Nephron progenitor cell (in vitro differentiated cells): ENCODE results near the gene SOAT2.

ENCODE experiments used
- DNase-seq: peaks from one replicate; pipeline ENCODE4 v3.0.0; 2021
- H3K27ac Mint-ChIP-seq: 2 replicates; pipeline ENCODE4 v1.8.0; 2021; ENCODE audit warnings: mild to moderate bottlenecking, moderate library complexity, mixed read lengths
- H3K27me3 Mint-ChIP-seq: 2 replicates; pipeline ENCODE4 v1.8.0; 2021; ENCODE audit warnings: mild to moderate bottlenecking, low read depth, mixed read lengths; ENCODE audit not compliant: poor library complexity
- H3K36me3 Mint-ChIP-seq: 2 replicates; pipeline ENCODE4 v1.8.0; 2021; ENCODE audit warnings: low read depth, mixed read lengths
- H3K4me1 Mint-ChIP-seq: 2 replicates; pipeline ENCODE4 v1.8.0; 2021; ENCODE audit warnings: mixed read lengths
- H3K4me3 Mint-ChIP-seq: 2 replicates; pipeline ENCODE4 v1.8.0; 2021; ENCODE audit warnings: mild to moderate bottlenecking, moderate library complexity, mixed read lengths
- H3K9me3 Mint-ChIP-seq: 2 replicates; pipeline ENCODE4 v1.8.0; 2021; ENCODE audit warnings: mild to moderate bottlenecking, moderate library complexity, mixed read lengths
- TF ChIP-seq, protein P1 (sequence below): fragments of 200-600 bp; sonication (generic); IDR thresholded peaks from 2 replicates; pipeline ENCODE4 v1.5.0; 2021; ENCODE audit warnings: antibody characterized with exemption

The SOAT2 gene

DNA sequence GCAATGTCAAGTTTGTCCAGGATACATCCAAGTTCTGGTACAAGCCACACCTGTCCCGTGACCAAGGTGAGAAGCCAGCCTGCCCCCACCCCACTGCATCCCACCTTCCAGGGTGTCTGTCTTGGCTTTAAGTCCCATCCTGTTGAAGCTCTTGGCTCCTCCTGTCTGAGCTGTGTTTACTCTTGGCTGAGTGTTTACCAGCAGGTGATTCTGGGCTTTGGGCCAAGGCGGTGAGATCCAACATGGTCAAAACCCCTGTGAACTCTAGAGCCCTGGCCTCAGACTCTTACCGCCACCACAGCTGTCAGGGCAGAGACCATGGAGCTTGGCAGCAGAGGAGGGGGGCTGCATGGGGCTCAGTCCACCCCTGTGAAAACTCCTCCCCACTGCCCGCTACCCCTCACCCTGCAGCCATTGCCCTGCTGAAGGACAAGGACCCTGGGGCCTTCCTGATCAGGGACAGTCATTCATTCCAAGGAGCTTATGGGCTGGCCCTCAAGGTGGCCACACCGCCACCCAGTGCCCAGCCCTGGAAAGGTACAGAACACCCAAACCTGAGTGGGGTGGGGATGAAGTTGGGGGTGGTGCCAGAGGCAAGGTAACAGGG lies 41.8 kb upstream of the SOAT2 start:
- H3K27me3 Mint-ChIP-seq, result peaks cover 6% of the 10 kb centered on the region
- TF ChIP-seq, protein P1, sequence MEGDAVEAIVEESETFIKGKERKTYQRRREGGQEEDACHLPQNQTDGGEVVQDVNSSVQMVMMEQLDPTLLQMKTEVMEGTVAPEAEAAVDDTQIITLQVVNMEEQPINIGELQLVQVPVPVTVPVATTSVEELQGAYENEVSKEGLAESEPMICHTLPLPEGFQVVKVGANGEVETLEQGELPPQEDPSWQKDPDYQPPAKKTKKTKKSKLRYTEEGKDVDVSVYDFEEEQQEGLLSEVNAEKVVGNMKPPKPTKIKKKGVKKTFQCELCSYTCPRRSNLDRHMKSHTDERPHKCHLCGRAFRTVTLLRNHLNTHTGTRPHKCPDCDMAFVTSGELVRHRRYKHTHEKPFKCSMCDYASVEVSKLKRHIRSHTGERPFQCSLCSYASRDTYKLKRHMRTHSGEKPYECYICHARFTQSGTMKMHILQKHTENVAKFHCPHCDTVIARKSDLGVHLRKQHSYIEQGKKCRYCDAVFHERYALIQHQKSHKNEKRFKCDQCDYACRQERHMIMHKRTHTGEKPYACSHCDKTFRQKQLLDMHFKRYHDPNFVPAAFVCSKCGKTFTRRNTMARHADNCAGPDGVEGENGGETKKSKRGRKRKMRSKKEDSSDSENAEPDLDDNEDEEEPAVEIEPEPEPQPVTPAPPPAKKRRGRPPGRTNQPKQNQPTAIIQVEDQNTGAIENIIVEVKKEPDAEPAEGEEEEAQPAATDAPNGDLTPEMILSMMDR, result no peak
- no peak overlapping the region for H3K27ac Mint-ChIP-seq
- peaks cover 49% of the 10 kb centered on the region for H3K4me1 Mint-ChIP-seq
- no peak overlapping the region for H3K4me3 Mint-ChIP-seq
- DNase-seq, result no peak
- no peaks in the 10 kb centered on the region for H3K36me3 Mint-ChIP-seq
- no peaks in the 10 kb centered on the region for H3K9me3 Mint-ChIP-seq

DNA sequence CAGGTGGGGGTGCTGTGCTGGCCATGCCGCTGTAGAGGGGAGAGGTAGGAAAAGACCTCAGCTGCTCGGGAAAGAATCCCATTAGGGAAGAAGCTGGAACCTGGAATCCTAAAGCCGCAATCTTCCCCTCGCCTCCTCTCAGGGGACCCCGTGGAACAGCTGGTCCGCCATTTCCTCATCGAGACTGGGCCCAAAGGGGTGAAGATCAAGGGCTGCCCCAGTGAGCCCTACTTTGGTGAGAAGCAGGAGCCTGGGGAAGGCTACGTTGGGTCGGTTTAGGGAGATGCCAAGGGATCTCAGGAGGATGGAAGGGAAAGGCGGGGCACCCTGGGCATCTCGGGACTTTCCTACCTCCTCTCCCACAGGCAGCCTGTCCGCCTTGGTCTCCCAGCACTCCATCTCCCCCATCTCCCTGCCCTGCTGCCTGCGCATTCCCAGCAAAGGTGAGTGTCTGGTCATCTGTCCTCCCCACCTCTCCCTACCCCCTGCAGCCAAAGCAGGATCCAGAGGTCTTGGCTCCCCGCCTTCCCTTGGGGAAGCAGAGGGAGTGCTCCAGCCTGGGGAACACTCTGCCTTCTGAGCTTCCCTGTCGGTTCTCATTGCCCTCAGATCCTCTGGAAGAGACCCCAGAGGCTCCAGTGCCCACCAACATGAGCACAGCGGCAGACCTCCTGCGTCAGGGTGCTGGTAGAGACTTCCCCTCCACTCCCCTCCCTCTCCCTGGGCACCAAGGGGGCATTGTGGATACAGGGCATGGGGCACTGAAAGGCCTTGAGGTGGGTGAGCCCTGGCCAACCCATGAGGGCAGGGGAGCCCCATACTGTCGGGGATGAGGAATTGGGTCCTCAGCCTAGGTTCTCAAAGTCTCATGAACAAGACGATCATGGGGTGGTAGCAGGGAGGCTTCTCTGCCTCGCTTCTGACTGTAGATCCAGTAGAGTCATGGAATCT lies 41.0 kb upstream of the SOAT2 start:
- H3K36me3 Mint-ChIP-seq, result no peaks in the 10 kb centered on the region

DNA sequence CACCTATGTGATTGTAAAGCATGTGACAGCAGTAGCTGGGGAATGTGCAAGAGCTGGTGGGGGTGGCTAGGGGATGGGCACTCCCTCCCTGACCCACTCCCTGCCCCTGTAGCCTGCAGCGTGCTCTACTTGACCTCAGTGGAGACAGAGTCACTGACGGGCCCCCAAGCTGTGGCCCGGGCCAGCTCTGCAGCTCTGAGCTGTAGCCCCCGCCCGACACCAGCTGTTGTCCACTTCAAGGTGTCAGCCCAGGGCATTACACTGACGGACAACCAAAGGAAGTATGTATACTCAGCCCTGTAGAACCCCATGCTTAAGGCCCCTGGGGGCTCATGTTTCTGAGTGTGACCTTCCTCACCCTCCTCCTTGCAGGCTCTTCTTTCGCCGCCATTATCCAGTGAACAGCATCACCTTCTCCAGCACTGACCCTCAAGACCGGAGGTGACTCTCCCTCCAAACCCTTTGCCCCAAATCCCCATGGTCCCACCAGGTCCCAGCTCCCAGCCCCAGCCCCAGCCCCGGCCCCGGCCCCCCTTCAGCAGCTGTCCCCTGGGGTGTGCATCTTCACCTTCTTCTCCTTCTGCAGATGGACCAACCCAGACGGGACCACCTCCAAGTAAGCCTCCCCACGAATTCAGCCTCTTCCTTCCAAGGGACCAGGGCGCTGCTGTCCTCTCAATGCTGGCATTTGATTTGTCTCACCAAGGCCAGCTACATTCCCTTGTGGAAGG lies 40.1 kb upstream of the SOAT2 start:
- Mint-ChIP-seq H3K4me3 (no peak overlapping the region), H3K27ac (no peak overlapping the region), H3K9me3 (no peaks in the 10 kb centered on the region), H3K36me3 (no peaks in the 10 kb centered on the region), H3K27me3 (peaks cover under 1% of the 10 kb centered on the region), H3K4me1 (peaks cover 53% of the 10 kb centered on the region)
- no peak for DNase-seq
- TF ChIP-seq, protein P1, result no peak

More for the DNA sequence above, 41.0 kb upstream of the SOAT2 start:
- TF ChIP-seq, protein P1, result no peak
- no peak overlapping the region for H3K4me3 Mint-ChIP-seq
- no peak overlapping the region for H3K27ac Mint-ChIP-seq
- H3K4me1 Mint-ChIP-seq, result peaks cover 55% of the 10 kb centered on the region
- no peak for DNase-seq
- H3K27me3 Mint-ChIP-seq, result peaks cover 6% of the 10 kb centered on the region
- H3K9me3 Mint-ChIP-seq, result no peaks in the 10 kb centered on the region

DNA sequence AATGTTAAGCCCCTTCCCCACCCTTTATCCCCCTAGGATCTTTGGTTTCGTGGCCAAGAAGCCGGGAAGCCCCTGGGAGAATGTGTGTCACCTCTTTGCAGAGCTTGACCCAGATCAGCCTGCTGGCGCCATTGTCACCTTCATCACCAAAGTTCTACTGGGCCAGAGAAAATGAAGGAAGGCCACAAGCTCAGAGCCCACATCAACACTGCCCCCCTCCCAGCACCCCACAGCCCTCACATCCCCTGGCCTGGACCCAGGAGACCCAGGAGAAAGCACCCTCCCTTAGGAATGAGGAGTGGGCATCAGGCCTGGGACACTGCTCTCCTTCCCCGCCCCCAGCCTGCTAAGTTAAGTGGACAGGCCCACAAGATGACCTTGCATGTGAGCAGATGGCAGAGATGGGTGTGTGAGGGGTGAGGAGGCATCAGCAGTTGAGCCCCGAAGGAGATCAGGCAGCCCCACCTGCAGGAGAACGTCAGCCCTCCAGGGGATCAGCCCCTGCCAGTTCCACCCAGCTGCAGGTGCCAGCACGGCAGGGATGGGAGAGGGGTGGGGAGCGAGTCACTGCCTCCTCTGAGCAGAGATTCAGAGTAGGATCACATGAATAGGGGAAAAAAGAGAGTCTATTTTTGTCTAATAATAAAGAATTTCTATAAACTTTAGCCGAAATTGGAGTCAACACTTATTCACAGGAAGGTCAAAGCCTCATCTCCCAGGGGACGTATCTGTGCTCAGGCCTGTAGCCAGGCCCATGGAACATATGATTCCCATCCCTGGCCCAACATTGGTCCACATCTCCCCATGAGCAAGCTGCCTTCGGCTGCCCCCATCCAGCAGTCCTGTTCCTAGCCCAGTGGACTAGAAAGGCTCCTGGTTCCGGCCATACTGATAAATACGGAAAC lies 39.3 kb upstream of the SOAT2 start:
- no peak for DNase-seq
- no peak overlapping the region for H3K4me3 Mint-ChIP-seq
- TF ChIP-seq, protein P1, result no peak
- H3K4me1 Mint-ChIP-seq, result peaks cover 61% of the 10 kb centered on the region
- H3K9me3 Mint-ChIP-seq, result no peaks in the 10 kb centered on the region
- H3K27ac Mint-ChIP-seq, result no peak overlapping the region
- H3K36me3 Mint-ChIP-seq, result no peaks in the 10 kb centered on the region
- no peaks in the 10 kb centered on the region for H3K27me3 Mint-ChIP-seq

DNA sequence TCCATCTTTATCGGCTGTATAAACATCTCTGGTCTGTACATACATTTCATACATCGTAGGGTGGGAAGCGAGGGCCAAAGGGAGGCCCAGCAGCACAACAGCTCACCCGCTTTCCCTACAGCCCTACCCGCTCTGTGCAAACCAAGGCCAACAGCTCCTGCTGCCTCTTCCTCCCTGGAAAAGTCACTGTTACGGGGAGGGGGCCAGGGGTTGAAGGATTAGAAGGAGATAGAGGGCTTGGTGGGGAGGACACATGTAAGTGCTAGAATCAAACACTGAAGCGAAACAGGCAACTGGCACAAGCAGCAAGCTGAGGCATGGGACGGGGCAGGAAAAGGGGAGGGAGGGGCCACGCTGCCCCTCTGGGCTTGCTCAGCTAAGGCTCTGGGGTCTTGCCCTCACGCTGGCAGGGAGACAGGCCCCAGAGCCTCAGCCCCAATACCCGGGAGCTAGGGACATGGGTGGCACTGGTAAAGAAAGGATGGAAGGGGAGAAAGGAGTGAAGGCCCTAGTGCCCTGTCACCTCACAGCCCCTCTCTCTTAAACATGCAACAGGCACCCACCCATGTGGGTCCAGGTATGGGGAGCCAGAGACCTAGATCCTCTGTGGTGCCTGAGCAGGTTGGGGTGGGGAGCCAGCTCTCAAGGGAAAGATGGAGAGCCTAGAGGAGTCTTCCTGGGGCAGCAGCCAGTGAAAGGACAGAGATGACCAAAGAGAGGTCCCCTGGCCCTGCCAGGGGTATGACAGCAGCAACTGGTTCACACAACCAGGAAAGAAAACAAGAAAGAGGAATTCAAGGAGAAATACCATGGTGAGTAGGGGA lies 38.5 kb upstream of the SOAT2 start:
- Mint-ChIP-seq H3K36me3 (no peaks in the 10 kb centered on the region), H3K4me1 (peaks cover 67% of the 10 kb centered on the region), H3K4me3 (no peak overlapping the region), H3K27me3 (peaks cover 3% of the 10 kb centered on the region), H3K9me3 (no peaks in the 10 kb centered on the region), H3K27ac (peak overlapping the region; percentile 11)
- no peak for DNase-seq
- TF ChIP-seq, protein P1, result no peak
